HG03045 (cell line): ENCODE data around the gene CFAP61.
"Not testable (repeated sequence)": the region's sequence is repeated elsewhere in the genome, so short reads cannot be mapped to it uniquely, and the experiment has no call there.

Experiments
- ATAC-seq: cut with Tn5 transposase; IDR thresholded peaks from one replicate; pipeline ENCODE4 v1.9.1; 2021; ENCODE audit warnings: mild to moderate bottlenecking, moderate library complexity; ENCODE audit not compliant: unreplicated experiment

The CFAP61 gene

GRCh38 chr20:20312562-20312961 lies 260.2 kb downstream of the CFAP61 start:
- ATAC-seq: no peak

- peak; percentile 88 for ATAC-seq
Measured at GRCh38 chr20:20317195-20317594, 264.9 kb downstream of the CFAP61 start.

GRCh38 chr20:20317621-20318364 lies 265.5 kb downstream of the CFAP61 start:
- peak; percentile 38 for ATAC-seq

- ATAC-seq: no peak
Measured at GRCh38 chr20:20318365-20319161, 266.2 kb downstream of the CFAP61 start.

- no peak for ATAC-seq
Measured at GRCh38 chr20:20321134-20321533, 268.8 kb downstream of the CFAP61 start.

GRCh38 chr20:20321917-20322316 lies 269.6 kb downstream of the CFAP61 start:
- ATAC-seq: no peak

- no peak for ATAC-seq
Measured at GRCh38 chr20:20322912-20323311, 270.6 kb downstream of the CFAP61 start.

GRCh38 chr20:20327746-20328145 lies 275.4 kb downstream of the CFAP61 start:
- no peak for ATAC-seq

- no peak for ATAC-seq
Measured at GRCh38 chr20:20329564-20329963, 277.2 kb downstream of the CFAP61 start.

GRCh38 chr20:20331156-20331555 lies 278.8 kb downstream of the CFAP61 start:
- no peak for ATAC-seq

- no peak for ATAC-seq
Measured at GRCh38 chr20:20331817-20332216, 279.5 kb downstream of the CFAP61 start.

- ATAC-seq: no peak
Measured at GRCh38 chr20:20333866-20334265, 281.5 kb downstream of the CFAP61 start.

- ATAC-seq: peak; percentile 94
Measured at GRCh38 chr20:20334489-20334888, 282.2 kb downstream of the CFAP61 start.

GRCh38 chr20:20338133-20338730 lies 285.9 kb downstream of the CFAP61 start:
- no peak for ATAC-seq

- ATAC-seq: no peak
Measured at GRCh38 chr20:20340443-20340842, 288.1 kb downstream of the CFAP61 start.

- no peak for ATAC-seq
Measured at GRCh38 chr20:20341371-20341770, 289.0 kb downstream of the CFAP61 start.

- no peak for ATAC-seq
Measured at GRCh38 chr20:20342066-20342465, 289.7 kb downstream of the CFAP61 start.

- no peak for ATAC-seq
Measured at GRCh38 chr20:20343932-20344331, 291.6 kb downstream of the CFAP61 start.

GRCh38 chr20:20344476-20344875 lies 292.1 kb downstream of the CFAP61 start:
- no peak for ATAC-seq

- no peak for ATAC-seq
Measured at GRCh38 chr20:20353576-20353975, 301.2 kb downstream of the CFAP61 start.

- ATAC-seq: not testable (repeated sequence)
Measured at GRCh38 chr20:20355503-20355902, 303.2 kb downstream of the CFAP61 start.

- no peak for ATAC-seq
Measured at GRCh38 chr20:20358801-20359200, 306.5 kb downstream of the CFAP61 start.
